Jurkat, Clone E6-1 (cell line): ENCODE results near the gene PPARA.
"Not testable (repeated sequence)": the region's sequence is repeated elsewhere in the genome, so short reads cannot be mapped to it uniquely, and the experiment has no call there.

ENCODE experiments used
- DNase-seq: peaks from one replicate; pipeline ENCODE4 v3.0.0-alpha.2; 2011; ENCODE audit warnings: low read depth, low spot score
- H3K4me3 ChIP-seq: 2 replicates; pipeline ENCODE4 v1.5.1; 2011; ENCODE audit warnings: mild to moderate bottlenecking, low read length, control low read depth, moderate library complexity

The PPARA gene

DNA sequence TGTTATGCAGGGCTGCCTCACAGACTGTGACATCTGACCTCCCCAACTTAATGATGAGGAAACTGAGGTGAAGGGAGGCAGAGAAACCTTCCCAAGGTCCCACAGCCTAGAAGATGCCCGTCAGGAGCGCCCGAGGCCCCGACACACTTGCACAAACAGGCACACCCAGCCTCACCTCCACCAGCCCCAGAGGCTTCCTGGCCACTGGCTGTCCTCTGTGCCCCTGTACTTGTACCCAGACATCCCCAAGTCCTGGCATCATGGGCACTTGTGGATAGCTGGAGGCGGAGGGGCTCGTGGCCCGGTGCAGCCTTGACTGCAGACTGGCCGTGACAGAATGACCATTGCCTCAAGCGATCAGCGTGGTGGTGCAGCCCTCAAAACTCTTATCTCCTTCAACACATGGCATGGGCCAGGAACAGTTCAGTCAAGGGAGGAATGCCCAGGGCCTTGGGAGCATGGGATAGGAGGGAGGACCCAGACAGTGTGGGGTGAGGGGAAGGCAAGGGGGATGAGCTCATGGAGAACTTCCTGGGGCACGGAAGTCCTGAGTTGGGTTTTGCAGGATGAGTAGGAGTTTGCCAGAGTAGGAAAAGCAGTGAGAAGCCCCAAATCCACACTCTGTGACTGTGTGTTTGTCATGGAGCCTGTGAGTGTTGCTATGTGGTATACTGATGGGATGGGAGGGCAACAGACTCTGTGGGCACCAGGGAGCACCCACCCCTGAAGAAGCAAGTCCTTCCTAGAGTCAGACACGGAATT is 25.8 kb upstream of the PPARA start:
- DNase-seq = no peak
- H3K4me3 ChIP-seq = no peak overlapping the region

GRCh38 chr22:46125311-46125710 is 25.0 kb upstream of the PPARA start:
- no peak overlapping the region for H3K4me3 ChIP-seq
- no peak for DNase-seq

GRCh38 chr22:46125816-46126765 is 24.2 kb upstream of the PPARA start:
- H3K4me3 ChIP-seq = no peak overlapping the region
- no peak for DNase-seq

DNA sequence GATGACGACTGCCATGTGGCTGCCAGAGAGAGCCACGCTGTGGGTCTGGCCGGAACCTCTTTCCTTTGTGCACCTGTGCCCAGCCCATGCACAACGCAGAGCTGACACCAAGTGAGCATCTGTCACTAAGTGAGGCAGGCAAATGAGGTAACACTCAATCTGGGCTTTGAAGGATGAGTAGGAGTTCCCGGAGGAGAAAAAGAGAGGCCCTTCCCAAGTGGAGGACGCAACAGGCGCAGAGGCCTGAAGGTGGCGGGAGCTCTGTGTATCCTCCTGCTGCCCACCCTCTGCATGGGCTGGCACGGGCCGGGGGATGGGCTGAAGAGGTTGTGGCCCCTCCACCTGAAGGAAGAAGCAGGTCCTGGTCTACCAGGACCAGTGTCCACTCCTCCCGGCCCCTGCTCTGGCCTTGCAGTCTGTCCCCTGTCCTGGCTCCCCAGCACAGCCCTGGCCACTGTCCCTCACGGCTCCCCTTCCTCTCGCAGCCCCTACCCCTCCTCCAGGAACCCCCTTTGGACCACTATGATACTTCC is 23.4 kb upstream of the PPARA start:
- DNase-seq = no peak
- H3K4me3 ChIP-seq = no peak overlapping the region

GRCh38 chr22:46127556-46127955 is 22.8 kb upstream of the PPARA start:
- H3K4me3 ChIP-seq = no peak overlapping the region
- no peak for DNase-seq

GRCh38 chr22:46128606-46129005 is 21.7 kb upstream of the PPARA start:
- no peak overlapping the region for H3K4me3 ChIP-seq

GRCh38 chr22:46129390-46130041 is 20.8 kb upstream of the PPARA start:
- no peak for DNase-seq
- no peak overlapping the region for H3K4me3 ChIP-seq

More at GRCh38 chr22:46128606-46129005, 21.7 kb upstream of the PPARA start:
- DNase-seq = no peak

DNA sequence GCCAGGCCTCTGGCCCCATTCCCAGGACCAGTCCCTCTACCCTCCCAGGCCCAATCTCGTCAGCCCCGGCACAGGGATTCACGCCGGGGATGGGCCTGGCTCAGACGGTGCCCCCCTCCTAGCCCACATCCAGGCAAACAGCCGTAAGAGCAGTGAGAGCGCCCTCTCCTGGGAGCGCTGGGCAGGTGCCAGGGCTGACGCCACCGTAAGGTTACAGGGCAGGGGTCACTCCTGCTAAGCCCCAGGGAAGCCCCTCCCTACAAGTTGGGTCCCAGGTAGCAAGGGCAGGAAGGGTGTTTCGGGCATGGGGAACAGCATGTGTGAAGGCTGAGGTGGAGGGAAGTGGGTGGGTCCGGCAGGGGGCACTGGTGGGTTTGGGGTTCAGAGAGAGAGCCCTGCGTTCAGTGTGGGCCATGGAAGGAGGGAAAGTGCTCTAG is 19.2 kb upstream of the PPARA start:
- H3K4me3 ChIP-seq = no peak overlapping the region
- DNase-seq = no peak

DNA sequence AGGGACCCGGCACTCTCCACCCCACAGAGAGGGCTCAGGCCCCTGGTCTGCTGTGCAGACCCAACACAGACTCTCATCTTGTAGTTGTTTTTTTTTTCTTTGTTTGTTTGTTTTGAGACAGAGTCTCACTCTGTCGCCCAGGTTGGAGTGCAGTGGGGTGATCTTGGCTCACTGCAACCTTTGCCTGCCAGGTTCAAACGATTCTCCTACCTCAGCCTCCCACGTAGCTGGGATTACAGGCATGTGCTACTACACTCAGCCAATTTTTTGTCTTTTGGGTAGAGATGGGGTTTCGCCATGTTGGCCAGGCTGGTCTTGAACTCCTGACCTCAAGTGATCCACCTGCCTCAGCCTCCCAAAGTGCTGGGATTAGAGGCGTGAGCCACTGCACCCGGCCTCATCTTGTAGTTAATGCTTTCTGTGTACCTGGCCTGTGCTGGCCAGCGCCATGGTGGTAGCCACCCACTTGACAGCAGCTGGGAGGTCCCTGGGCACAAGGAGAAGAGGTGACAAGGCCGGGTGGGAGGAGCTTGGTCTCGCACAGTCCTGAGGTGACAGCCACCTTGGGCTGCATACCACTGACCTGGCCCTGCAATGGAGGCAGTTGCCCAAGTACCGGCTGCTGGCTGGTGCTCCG is 18.0 kb upstream of the PPARA start:
- not testable (repeated sequence) for DNase-seq, H3K4me3 ChIP-seq

DNA sequence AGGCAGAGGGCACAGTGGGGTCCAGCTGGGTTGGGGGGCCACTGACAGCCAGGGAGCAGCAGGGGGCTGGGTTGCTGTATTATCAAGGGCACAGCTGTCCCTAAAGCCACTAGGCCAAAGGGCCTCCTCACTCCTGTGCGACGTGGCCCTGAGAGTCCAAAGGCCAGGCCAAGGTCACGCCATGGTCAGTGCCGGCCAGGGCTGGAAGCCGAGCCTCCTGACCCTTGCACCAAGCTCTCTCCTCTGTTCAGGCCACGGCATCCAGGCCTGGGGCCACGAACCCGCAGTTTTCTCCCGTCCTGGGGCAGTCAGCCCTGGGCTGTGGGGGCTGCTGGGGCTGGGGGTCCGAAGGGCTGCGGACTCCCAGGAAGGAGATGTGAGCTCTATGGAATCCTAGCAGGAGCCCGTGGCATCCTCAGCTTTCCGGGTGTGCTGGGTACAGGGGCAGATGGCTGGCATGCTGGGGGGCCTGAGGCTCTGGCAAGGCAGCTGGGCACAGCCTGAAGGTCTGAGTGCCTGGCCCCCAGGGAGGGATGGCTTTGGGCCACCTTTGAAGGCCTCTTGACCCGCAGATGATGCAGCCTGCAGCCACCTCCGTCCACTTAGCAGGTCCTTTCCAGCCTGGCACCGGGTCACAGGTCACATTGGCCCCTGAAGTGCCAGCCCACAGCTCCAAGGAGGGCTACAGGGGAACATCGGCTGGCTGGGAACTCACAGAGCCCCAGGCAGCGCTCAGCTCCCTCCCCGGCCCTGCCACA is 17.3 kb upstream of the PPARA start:
- no peak overlapping the region for H3K4me3 ChIP-seq
- DNase-seq = no peak

DNA sequence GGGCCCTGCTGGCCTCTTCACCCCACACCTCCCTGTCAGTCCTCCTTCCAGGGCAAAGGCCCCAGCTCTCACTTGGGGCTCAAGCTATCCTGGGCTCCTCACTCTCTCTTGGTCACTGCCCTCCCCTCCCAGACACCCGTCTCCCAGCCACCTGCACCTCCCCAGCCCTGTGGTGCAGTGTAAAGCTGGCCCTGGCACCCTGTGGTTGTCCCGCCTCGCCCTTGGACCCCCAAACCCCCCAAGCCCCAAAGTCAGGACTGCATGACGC is 16.8 kb upstream of the PPARA start:
- no peak for DNase-seq

DNA sequence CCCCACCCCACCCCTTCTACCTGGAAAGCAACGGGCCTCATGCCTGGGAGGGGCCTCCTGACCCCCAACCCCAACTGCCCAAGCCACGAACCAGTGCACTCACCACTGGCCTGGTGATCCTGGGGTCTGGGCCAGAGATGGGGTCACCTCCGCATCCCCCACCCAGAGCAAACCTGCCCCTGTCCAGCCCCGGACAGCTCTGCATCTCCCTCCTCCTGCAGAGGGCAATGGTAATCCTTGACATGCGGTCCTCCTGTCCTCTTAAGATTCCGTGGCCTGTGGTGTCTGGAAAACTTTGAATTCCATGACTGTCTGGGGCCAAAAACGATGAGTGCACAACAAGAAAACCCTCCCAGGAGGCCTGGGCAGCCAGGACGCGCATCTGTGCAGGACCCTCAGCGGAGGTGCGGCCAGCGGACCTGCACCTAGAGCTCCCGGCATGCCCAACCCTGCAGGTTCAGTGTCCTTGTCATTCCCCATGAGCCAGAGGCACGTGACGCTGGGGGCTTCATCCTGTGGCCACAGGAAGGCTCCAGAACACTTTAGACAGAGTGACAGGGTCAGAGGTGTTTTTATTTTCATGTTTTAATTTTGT is 16.1 kb upstream of the PPARA start:
- no peak for DNase-seq
- H3K4me3 ChIP-seq = no peak overlapping the region

More for the DNA sequence above, 16.8 kb upstream of the PPARA start:
- no peak overlapping the region for H3K4me3 ChIP-seq

GRCh38 chr22:46135611-46136485 is 14.5 kb upstream of the PPARA start:
- H3K4me3 ChIP-seq = no peak overlapping the region
- DNase-seq = no peak

DNA sequence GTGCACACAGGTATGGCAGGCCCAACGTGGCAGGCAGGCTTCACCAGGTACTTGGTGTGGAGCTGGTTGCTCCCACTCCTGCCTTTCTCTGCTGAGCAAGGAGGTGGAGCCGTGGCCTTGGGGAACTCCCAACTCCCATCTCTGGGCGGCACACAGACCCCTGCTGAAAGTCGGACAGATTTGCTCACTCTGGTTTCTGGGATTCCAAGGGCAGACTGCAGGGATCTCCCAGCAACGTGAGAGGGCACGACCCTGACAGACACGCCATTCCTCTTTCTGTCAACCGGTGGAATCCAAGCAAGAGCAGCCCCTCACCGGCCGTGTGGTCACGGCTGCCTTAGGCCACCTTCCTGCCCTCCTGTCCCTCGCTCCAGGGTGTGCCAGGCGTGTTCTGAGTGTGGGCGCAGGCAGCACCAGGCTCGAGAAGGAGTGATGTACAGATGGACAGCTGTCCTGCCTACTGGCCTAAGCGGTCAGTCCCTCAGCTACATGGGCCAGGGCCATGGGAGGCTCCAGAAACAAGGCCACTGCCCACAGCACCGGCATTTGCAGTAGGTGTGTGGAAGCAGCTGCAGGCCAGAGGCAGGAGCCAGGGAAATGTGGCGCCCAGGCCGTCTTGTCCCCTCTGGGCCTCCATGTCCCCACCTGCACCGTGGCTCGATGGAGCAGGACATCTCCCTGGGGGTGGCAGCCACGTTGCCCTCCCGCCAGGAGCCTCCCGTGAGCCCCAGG is 13.7 kb upstream of the PPARA start:
- DNase-seq = no peak
- no peak overlapping the region for H3K4me3 ChIP-seq

DNA sequence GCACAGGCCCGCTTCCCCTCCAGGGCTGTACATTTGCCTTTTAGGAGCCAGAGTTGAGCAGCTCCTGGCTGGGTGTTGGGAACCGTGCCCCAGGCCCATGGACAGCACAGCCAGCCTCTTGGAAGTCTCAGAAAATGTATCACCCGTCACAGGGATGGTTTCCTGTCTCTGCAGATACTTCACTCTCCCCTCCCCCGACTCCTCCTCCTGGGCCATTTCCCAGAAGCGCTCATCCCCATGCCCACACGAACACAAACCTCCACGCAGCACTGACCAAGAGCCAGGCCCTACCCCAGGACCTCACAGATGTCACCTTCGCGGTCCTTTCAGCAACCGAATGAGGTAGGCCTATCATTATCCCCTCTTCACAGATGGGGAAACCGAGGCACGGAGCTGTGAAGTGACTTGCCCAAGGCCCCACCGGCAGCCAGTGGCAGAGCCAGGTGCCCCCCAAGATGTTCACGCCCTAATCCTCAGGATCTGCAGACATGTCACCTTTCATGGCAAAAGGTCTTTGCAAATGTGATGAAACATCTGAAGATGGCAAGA is 13.0 kb upstream of the PPARA start:
- DNase-seq = no peak
- no peak overlapping the region for H3K4me3 ChIP-seq

- no peak overlapping the region for H3K4me3 ChIP-seq
Observed at GRCh38 chr22:46138058-46138797, 12.1 kb upstream of the PPARA start.

More at GRCh38 chr22:46138058-46138797, 12.1 kb upstream of the PPARA start:
- DNase-seq = no peak
